ENCODE measurements around the gene PCSK4.

- no peak for TF ChIP-seq CTCF (conservative IDR thresholded peaks at IDR 0.05; ENCODE audit: low read length)
- no peak for TF ChIP-seq EZH2phosphoT487 (IDR thresholded peaks at IDR 0.05; ENCODE audit: borderline replicate concordance, low read depth, low read length)
Measured at GRCh38 chr19:1435378-1435989, 54.7 kb downstream of the PCSK4 start.

All from OCI-LY7 (cell line).